Activated CD4-positive, alpha-beta T cell treated with anti-CD3 and anti-CD28 coated beads for 36 hours (primary cell): ENCODE results near the gene ACTN1. TPM values are rescaled to one million over a fixed set of nuclear protein-coding genes. Genes with fewer than 3 reads are reported as not detected.
A peak's percentile ranks its signal among the peaks of the same experiment; 100 is the strongest.

Experiments
- ATAC-seq: fragments of 200-7000 bp; cut with Tn5 transposase; one replicate; pipeline ENCODE4 v1.10.0; 2021; ENCODE audit warnings: mild to moderate bottlenecking, moderate library complexity
- CTCF ChIA-PET: fragments of 350-600 bp; sonication (Branson Sonifier 250); formaldehyde crosslinking; loops from one replicate; lab custom pipeline; 2021; ENCODE audit warnings: antibody characterized with exemption; lab: Charles Lee
- POLR2A ChIA-PET: fragments of 350-600 bp; sonication (Branson Sonifier 250); formaldehyde crosslinking; loops from one replicate; lab custom pipeline; 2021; ENCODE audit warnings: antibody characterized with exemption, inconsistent platforms; lab: Charles Lee
- DNase-seq: peaks from one replicate; pipeline ENCODE4 v3.0.0-alpha.2; 2020
- H3K27ac Mint-ChIP-seq: one replicate; pipeline ENCODE4 v1.8.0; 2021; ENCODE audit warnings: mixed read lengths
- H3K27me3 Mint-ChIP-seq: one replicate; pipeline ENCODE4 v1.8.0; 2021; ENCODE audit warnings: mixed read lengths
- H3K36me3 Mint-ChIP-seq: one replicate; pipeline ENCODE4 v1.8.0; 2021; ENCODE audit warnings: low read depth, mixed read lengths
- H3K4me1 Mint-ChIP-seq: one replicate; pipeline ENCODE4 v1.8.0; 2021; ENCODE audit warnings: mixed read lengths
- H3K4me3 Mint-ChIP-seq: one replicate; pipeline ENCODE4 v1.8.0; 2021; ENCODE audit warnings: mild to moderate bottlenecking, moderate library complexity, mixed read lengths
- H3K9me3 Mint-ChIP-seq: one replicate; pipeline ENCODE4 v1.8.0; 2021; ENCODE audit warnings: low read depth, mixed read lengths
- intact Hi-C, 2 experiments: fragments of 100-400 bp; cut with DNase I in 1 of 2; cut with micrococcal nuclease in 1 of 2; formaldehyde crosslinking; loops; one replicate each; pipeline versions ENCODE4 v1.14.2 to v1.15.1; 2022 to 2024; cut with DNase I, micrococcal nuclease
- total RNA-seq, 2 experiments: library from RNA; stranded (reverse); gene quantifications; one replicate each; pipeline ENCODE4 v1.2.3, GENCODE V29; 2021

ACTN1 gene
- total RNA-seq, 2 experiments from 2014 or later = 92.8 to 146 TPM

GRCh38 chr14:68897559-68898155, 81.4 kb downstream of the ACTN1 start:
- CTCF ChIA-PET = interaction anchor here (0.6 to 1.0 kb wide), 5 partner anchors 14 to 310 kb away, joined by 3 to 5 read pairs (median 3); no protein-coding TSS in a partner anchor
- H3K27ac Mint-ChIP-seq = peak overlapping the region; percentile 14
- DNase-seq (no peak), ATAC-seq (no peak)
- H3K36me3 Mint-ChIP-seq = peaks cover 30% of the 10 kb centered on the region
- intact Hi-C loops = no loop called here
- H3K4me1 Mint-ChIP-seq = peaks cover 22% of the 10 kb centered on the region
- POLR2A ChIA-PET = no interaction called here
- H3K27me3 Mint-ChIP-seq = no peaks in the 10 kb centered on the region
- no peak overlapping the region for H3K4me3 Mint-ChIP-seq
- H3K9me3 Mint-ChIP-seq = no peaks in the 10 kb centered on the region

GRCh38 chr14:68896132-68896531, 83.0 kb downstream of the ACTN1 start:
- H3K4me1 Mint-ChIP-seq = peaks cover 22% of the 10 kb centered on the region
- POLR2A ChIA-PET = no interaction called here
- H3K27ac Mint-ChIP-seq = no peak overlapping the region
- intact Hi-C loops = no loop called here
- H3K9me3 Mint-ChIP-seq = no peaks in the 10 kb centered on the region
- no peak for DNase-seq
- no peak for ATAC-seq
- no peaks in the 10 kb centered on the region for H3K27me3 Mint-ChIP-seq
- CTCF ChIA-PET = interaction anchor here (0.8 to 1.9 kb wide), 2 partner anchors 9 to 109 kb away, joined by 4 to 6 read pairs; no protein-coding TSS in a partner anchor
- no peak overlapping the region for H3K4me3 Mint-ChIP-seq
- H3K36me3 Mint-ChIP-seq = peaks cover 23% of the 10 kb centered on the region

- no peak for DNase-seq
- Mint-ChIP-seq H3K9me3 (no peaks in the 10 kb centered on the region), H3K4me1 (peaks cover 19% of the 10 kb centered on the region), H3K27ac (peak overlapping the region; percentile 40), H3K27me3 (no peaks in the 10 kb centered on the region), H3K4me3 (no peak overlapping the region), H3K36me3 (peaks cover 21% of the 10 kb centered on the region)
- ChIA-PET POLR2A (no interaction called here), CTCF (interaction anchor here (0.6 to 1.9 kb wide), 3 partner anchors 10 to 952 kb away, joined by 3 to 6 read pairs (median 3); no protein-coding TSS in a partner anchor)
- no peak for ATAC-seq
- intact Hi-C loops = no loop called here
Measured at GRCh38 chr14:68894802-68895703, 84.0 kb downstream of the ACTN1 start.

DNA sequence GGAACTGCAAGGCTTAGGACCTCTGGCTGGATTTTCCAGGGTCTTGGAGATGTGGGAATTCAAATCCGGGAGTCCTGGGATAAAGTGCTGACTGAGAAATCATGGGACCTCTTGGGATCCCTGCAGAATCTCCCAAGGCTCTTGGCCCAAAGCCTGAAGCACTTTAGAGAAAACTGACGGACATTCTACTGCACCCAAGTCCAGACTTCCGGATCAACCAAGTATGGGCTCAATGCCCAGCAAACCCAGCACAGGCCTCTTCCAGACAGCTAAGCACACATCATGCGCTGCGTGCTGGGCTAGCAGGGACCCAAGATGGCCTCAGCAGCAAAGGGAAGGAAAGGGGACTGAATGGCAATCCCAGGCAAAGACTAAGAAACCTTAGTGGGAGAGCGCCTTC, 85.0 kb downstream of the ACTN1 start:
- DNase-seq (no peak), ATAC-seq (no peak)
- no peaks in the 10 kb centered on the region for H3K9me3 Mint-ChIP-seq
- ChIA-PET POLR2A (no interaction called here), CTCF (interaction anchor here (1.0 kb wide), 1 partner anchor 205 kb away, joined by 3 read pairs; no protein-coding TSS in a partner anchor)
- no peaks in the 10 kb centered on the region for H3K27me3 Mint-ChIP-seq
- peaks cover 12% of the 10 kb centered on the region for H3K4me1 Mint-ChIP-seq
- peaks cover 16% of the 10 kb centered on the region for H3K36me3 Mint-ChIP-seq
- H3K4me3 Mint-ChIP-seq = no peak overlapping the region
- no peak overlapping the region for H3K27ac Mint-ChIP-seq
- intact Hi-C loops = no loop called here

DNA sequence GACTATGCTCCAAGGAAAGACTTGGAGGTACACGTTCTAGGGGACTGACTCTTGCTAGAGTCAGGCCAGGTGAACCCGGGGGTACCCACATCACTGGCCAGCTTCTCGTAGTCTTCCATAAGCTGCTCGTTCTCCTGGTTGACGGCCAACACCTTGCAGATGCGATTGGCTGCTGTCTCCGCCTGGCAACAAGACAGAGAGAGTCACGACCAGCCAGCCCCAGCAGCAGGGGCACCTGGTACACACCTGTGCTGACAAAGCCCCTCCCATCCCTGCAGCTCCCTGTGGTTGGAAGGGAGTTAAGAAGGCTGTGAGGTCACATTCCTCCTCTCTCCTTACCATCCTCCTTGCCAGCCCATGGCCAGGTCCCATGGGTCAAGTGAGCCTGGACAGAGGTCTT, 85.5 kb downstream of the ACTN1 start:
- CTCF ChIA-PET = interaction anchor here (1.1 kb wide), 1 partner anchor 31 kb away, joined by 3 read pairs; no protein-coding TSS in a partner anchor
- intact Hi-C loops = no loop called here

DNA sequence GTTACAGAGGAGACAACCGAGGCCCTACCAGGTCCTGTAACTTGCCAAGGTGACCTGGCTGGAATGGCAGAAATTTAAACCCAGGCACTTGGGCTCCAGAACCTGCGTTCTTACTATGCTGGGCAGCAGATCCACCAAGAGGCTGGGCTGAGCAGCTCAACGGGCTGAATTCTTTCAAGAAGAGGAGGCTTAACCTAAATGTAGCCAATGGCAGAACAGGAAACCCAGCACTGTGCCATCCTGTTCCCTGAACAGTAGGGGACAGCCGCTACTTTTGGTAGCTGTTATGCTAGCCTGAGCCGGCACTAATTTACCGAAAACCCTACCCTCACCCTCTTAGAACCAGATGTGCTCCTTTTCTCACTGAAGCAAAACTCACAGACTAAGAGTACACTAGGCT, 86.1 kb downstream of the ACTN1 start:
- CTCF ChIA-PET = interaction anchor here (1.1 kb wide), 1 partner anchor 30 kb away, joined by 3 read pairs; no protein-coding TSS in a partner anchor
- no peak for ATAC-seq

More for the DNA sequence above, 85.5 kb downstream of the ACTN1 start:
- H3K9me3 Mint-ChIP-seq = no peaks in the 10 kb centered on the region
- ATAC-seq (no peak), DNase-seq (no peak)
- POLR2A ChIA-PET = no interaction called here
- H3K36me3 Mint-ChIP-seq = peaks cover 21% of the 10 kb centered on the region
- H3K4me1 Mint-ChIP-seq = peaks cover 9% of the 10 kb centered on the region
- H3K27me3 Mint-ChIP-seq = no peaks in the 10 kb centered on the region
- no peak overlapping the region for H3K4me3 Mint-ChIP-seq
- no peak overlapping the region for H3K27ac Mint-ChIP-seq

GRCh38 chr14:68891851-68892660, 87.0 kb downstream of the ACTN1 start:
- Mint-ChIP-seq H3K36me3 (peaks cover 24% of the 10 kb centered on the region), H3K4me3 (no peak overlapping the region), H3K27ac (no peak overlapping the region), H3K4me1 (peaks cover 6% of the 10 kb centered on the region), H3K9me3 (no peaks in the 10 kb centered on the region), H3K27me3 (no peaks in the 10 kb centered on the region)
- no peak for ATAC-seq
- DNase-seq = no peak
- ChIA-PET POLR2A (no interaction called here), CTCF (interaction anchor here (0.6 kb wide), 1 partner anchor 17 kb away, joined by 3 read pairs; no protein-coding TSS in a partner anchor)
- intact Hi-C loops = no loop called here

More for the DNA sequence above, 86.1 kb downstream of the ACTN1 start:
- H3K9me3 Mint-ChIP-seq = no peaks in the 10 kb centered on the region
- DNase-seq = no peak
- H3K27ac Mint-ChIP-seq = no peak overlapping the region
- POLR2A ChIA-PET = no interaction called here
- peaks cover 21% of the 10 kb centered on the region for H3K36me3 Mint-ChIP-seq
- peaks cover 6% of the 10 kb centered on the region for H3K4me1 Mint-ChIP-seq
- no peak overlapping the region for H3K4me3 Mint-ChIP-seq
- H3K27me3 Mint-ChIP-seq = no peaks in the 10 kb centered on the region
- intact Hi-C loops = no loop called here

DNA sequence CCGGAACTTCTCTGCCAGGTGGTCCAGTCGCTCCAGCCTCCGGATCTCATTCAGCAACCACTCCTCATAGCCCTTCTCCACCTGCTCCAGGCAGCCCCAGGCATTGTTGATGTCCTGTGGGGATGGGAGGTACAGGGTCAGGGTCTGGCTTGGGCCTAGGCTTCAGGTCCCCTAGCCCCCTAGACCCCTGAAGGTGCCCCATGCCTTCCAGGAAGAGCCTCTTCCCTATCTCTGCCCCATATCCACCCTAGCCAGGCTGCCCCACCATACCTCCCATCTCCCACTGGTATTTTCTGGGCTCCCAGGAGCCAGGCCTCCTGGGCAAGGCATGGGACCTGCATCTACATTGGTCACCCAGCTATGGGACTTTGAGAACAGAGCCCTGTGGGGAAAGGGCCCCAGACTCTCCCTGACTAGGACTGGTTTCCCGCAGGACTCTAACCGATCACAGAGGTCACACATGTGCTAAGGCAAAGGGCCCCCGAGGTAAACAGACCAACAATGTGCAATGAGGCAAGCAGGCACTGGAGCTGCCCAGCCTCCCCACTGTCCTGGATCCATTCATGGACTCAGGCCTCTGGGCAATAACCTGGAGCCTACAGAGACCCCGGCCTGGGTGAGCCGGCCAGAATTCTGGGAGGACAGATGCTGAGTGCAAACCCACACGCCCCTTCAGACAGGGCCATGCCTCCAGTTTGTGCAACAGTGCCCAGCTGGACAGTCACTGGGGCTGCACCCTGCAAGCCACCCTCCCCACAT, 88.8 kb downstream of the ACTN1 start:
- Mint-ChIP-seq H3K4me3 (no peak overlapping the region), H3K9me3 (no peaks in the 10 kb centered on the region), H3K27ac (no peak overlapping the region), H3K4me1 (peaks cover 6% of the 10 kb centered on the region), H3K36me3 (peaks cover 26% of the 10 kb centered on the region), H3K27me3 (no peaks in the 10 kb centered on the region)
- DNase-seq = no peak
- ChIA-PET POLR2A (no interaction called here), CTCF (interaction anchor here (0.6 to 1.2 kb wide), 5 partner anchors 21 to 1081 kb away, joined by 3 to 4 read pairs (median 3); no protein-coding TSS in a partner anchor)
- intact Hi-C loops = no loop called here
- no peak for ATAC-seq

DNA sequence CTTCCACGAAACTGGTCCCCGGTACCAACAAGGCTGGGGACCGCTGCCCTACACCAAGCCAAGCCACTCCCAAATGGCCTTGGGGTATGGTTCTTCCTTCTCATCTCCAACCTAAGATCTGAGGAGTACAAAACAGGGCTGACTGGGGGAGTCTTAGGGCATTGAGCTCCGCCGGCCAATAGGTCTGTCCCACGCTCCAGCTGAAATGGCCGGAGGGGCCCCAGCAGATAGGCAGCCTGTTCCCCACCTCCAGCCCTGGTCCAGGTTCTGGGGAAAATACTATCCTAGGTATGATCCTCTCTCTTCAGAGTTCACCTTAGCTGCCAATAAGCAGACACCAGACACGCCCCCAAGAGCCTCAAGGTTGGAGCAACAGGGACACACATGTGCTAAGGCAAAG, 90.2 kb downstream of the ACTN1 start:
- Mint-ChIP-seq H3K9me3 (no peaks in the 10 kb centered on the region), H3K36me3 (peaks cover 31% of the 10 kb centered on the region), H3K4me3 (no peak overlapping the region), H3K27ac (no peak overlapping the region), H3K4me1 (no peaks in the 10 kb centered on the region), H3K27me3 (no peaks in the 10 kb centered on the region)
- ATAC-seq (no peak), DNase-seq (no peak)
- intact Hi-C loops = no loop called here
- CTCF ChIA-PET = interaction anchor here (0.7 kb wide), 1 partner anchor 183 kb away, joined by 3 read pairs; no protein-coding TSS in a partner anchor
- POLR2A ChIA-PET = no interaction called here

- POLR2A ChIA-PET = no interaction called here
- Mint-ChIP-seq H3K9me3 (no peaks in the 10 kb centered on the region), H3K36me3 (peaks cover 31% of the 10 kb centered on the region), H3K4me3 (no peak overlapping the region), H3K27ac (peak overlapping the region; percentile 43), H3K4me1 (no peaks in the 10 kb centered on the region), H3K27me3 (no peaks in the 10 kb centered on the region)
- ATAC-seq (no peak), DNase-seq (no peak)
- intact Hi-C loops = no loop called here
- CTCF ChIA-PET = no interaction called here
Measured at GRCh38 chr14:68888025-68888850, 90.9 kb downstream of the ACTN1 start.
